Effector memory CD4-positive, alpha-beta T cell (primary cell): ENCODE measurements around the gene CTF1.
A peak's percentile ranks its signal among the peaks of the same experiment; 100 is the strongest.

ENCODE experiments used
- DNase-seq, 3 donors: peaks; one replicate each; pipeline ENCODE4 v3.0.0-alpha.2; 2020
- H3K27ac ChIP-seq: 2 replicates; pipeline ENCODE4 v1.7.0; 2013; ENCODE audit warnings: mild to moderate bottlenecking, low read length, moderate library complexity; ENCODE audit not compliant: insufficient read depth, poor library complexity, severe bottlenecking
- H3K27me3 ChIP-seq: replicated peaks from 2 replicates; pipeline ENCODE4 v1.7.0; 2013; ENCODE audit warnings: mild to moderate bottlenecking, low read length; ENCODE audit not compliant: insufficient read depth, control insufficient read depth, poor library complexity, severe bottlenecking
- H3K36me3 ChIP-seq: 2 replicates; pipeline ENCODE4 v1.7.0; 2013; ENCODE audit warnings: mild to moderate bottlenecking, low read length, moderate library complexity; ENCODE audit not compliant: control insufficient read depth, insufficient read depth
- H3K4me1 ChIP-seq: 2 replicates; pipeline ENCODE4 v1.7.0; 2013; ENCODE audit warnings: low read length, mild to moderate bottlenecking; ENCODE audit not compliant: control insufficient read depth, insufficient read depth, poor library complexity, severe bottlenecking
- H3K4me3 ChIP-seq: 2 replicates; pipeline ENCODE4 v1.7.0; 2013; ENCODE audit warnings: low read length, low read depth, mild to moderate bottlenecking; ENCODE audit not compliant: insufficient read depth, poor library complexity, severe bottlenecking
- H3K9me3 ChIP-seq: 2 replicates; pipeline ENCODE4 v1.7.0; 2013; ENCODE audit warnings: mild to moderate bottlenecking, low read length, moderate library complexity; ENCODE audit not compliant: control insufficient read depth

Gene CTF1

GRCh38 chr16:30895627-30896260 is 670 bp upstream of the CTF1 start:
- no peak for DNase-seq
- Histone ChIP-seq H3K4me1 (peaks cover 19% of the 10 kb centered on the region), H3K27me3 (no peaks in the 10 kb centered on the region), H3K36me3 (peaks cover 3% of the 10 kb centered on the region), H3K4me3 (no peak overlapping the region), H3K27ac (no peak overlapping the region), H3K9me3 (no peaks in the 10 kb centered on the region)

DNA sequence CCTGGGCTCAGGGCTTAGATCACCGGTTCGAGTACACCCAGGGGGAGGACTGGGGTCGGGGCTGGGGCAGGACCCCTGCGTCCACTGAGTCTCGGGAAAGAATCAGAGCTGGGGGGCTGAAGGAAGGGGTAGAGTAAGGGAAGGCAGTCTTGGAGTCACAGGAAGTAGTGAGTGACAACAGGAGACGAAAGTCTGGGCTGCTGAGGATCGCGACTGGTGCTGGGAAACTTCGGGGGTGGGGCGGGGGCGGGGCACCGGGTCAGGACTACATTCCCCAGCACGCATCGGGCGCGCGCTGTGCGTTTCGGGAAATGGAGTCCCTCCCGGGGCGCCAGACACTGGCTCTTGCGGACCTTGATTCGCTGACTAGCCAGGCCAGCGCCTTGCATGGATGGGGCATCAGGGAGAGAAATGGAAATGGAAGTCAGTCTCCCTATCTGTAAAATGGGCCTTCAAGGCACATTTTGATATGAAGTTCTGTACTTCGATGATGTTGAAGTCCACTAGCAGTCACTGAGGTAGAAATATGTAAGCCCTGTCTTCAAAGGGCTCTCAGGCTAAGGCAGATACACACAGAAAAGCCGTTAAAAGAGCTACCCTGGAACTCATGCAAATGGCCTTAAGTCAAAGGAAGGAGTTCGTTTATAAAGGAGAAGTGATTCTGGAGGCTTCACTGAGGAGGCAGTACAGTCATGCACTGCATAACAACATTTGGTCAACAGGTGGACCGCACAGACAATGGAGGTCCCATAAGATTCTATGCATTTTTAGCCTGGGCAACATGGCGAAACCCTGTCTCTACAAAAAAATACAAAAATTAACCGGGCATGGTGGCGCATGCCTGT is 697 bp downstream of the CTF1 start:
- Histone ChIP-seq H3K4me3 (no peak overlapping the region), H3K9me3 (no peaks in the 10 kb centered on the region), H3K27ac (peak overlapping the region; percentile 54), H3K36me3 (no peaks in the 10 kb centered on the region), H3K27me3 (no peaks in the 10 kb centered on the region), H3K4me1 (peaks cover 22% of the 10 kb centered on the region)
- peak; percentile 64 to 72 (median 64) for DNase-seq

- Histone ChIP-seq H3K9me3 (no peaks in the 10 kb centered on the region), H3K27ac (no peak overlapping the region), H3K36me3 (no peaks in the 10 kb centered on the region), H3K4me3 (no peak overlapping the region), H3K4me1 (peaks cover 25% of the 10 kb centered on the region), H3K27me3 (no peaks in the 10 kb centered on the region)
- no peak for DNase-seq
Measured at GRCh38 chr16:30899794-30900193, 3.4 kb downstream of the CTF1 start.

DNA sequence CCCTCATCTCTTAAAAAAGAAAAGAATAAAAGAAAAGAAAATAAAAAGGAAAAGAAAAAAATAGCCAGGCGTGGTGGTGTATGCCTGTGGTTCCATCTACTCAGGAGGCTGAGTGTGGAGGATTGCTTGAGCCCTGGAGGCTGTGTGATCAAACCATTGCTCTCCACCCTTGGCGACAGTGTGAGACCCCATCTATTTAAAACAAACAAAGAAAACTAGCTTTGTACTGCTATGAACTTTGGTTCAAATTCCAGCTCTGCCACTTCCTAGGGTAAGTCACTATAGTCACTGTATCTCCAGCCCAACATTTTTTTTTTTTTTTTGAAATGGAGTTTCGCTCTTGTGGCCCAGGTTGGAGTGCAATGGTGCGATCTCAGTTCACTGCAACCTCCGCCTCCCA is 4.2 kb downstream of the CTF1 start:
- peaks cover 25% of the 10 kb centered on the region for H3K4me1 ChIP-seq
- H3K4me3 ChIP-seq = no peak overlapping the region
- no peak for DNase-seq

GRCh38 chr16:30901201-30902028 is 5.0 kb downstream of the CTF1 start:
- H3K4me3 ChIP-seq = peak overlapping the region; percentile 34
- no peak overlapping the region for H3K27ac ChIP-seq
- DNase-seq = no peak
- no peaks in the 10 kb centered on the region for H3K27me3 ChIP-seq
- H3K4me1 ChIP-seq = peaks cover 25% of the 10 kb centered on the region
- H3K36me3 ChIP-seq = no peaks in the 10 kb centered on the region
- H3K9me3 ChIP-seq = no peaks in the 10 kb centered on the region

More for the DNA sequence above, 4.2 kb downstream of the CTF1 start:
- Histone ChIP-seq H3K27me3 (no peaks in the 10 kb centered on the region), H3K27ac (no peak overlapping the region), H3K9me3 (no peaks in the 10 kb centered on the region), H3K36me3 (no peaks in the 10 kb centered on the region)

DNA sequence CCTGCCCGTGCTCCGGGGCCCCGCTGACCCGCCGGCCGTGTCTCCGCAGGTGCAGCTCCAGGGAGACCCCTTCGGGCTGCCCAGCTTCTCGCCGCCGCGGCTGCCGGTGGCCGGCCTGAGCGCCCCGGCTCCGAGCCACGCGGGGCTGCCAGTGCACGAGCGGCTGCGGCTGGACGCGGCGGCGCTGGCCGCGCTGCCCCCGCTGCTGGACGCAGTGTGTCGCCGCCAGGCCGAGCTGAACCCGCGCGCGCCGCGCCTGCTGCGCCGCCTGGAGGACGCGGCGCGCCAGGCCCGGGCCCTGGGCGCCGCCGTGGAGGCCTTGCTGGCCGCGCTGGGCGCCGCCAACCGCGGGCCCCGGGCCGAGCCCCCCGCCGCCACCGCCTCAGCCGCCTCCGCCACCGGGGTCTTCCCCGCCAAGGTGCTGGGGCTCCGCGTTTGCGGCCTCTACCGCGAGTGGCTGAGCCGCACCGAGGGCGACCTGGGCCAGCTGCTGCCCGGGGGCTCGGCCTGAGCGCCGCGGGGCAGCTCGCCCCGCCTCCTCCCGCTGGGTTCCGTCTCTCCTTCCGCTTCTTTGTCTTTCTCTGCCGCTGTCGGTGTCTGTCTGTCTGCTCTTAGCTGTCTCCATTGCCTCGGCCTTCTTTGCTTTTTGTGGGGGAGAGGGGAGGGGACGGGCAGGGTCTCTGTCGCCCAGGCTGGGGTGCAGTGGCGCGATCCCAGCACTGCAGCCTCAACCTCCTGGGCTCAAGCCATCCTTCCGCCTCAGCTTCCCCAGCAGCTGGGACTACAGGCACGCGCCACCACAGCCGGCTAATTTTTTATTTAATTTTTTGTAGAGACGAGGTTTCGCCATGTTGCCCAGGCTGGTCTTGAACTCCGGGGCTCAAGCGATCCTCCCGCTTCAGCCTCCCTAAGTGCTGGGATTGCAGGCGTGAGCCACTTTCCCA is 5.9 kb downstream of the CTF1 start:
- H3K27me3 ChIP-seq = no peaks in the 10 kb centered on the region
- no peaks in the 10 kb centered on the region for H3K9me3 ChIP-seq
- peak; percentile 19 to 38 (median 25) for DNase-seq
- H3K27ac ChIP-seq = peak overlapping the region; percentile 69
- H3K4me1 ChIP-seq = peaks cover 22% of the 10 kb centered on the region
- H3K4me3 ChIP-seq = peak overlapping the region; percentile 59
- H3K36me3 ChIP-seq = no peaks in the 10 kb centered on the region

DNA sequence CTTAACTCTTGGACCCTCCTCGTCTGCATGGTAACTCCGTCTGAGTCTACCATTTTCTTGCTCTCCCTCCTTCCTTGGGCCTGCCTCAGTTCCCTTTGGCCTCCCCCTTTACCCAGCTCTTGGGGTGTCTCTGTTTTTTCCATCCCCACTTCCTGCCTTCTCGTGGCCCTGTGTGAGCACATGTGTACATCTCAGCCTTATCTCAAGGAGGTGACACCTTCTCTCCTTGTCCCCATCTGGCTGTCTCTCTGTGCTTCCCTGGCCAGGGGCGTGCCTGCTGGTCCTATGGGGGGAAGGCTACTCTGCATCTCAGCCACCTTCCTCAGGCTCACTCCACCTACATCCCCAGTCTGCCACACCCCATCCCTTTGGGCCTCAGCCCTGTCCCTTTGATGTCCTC is 6.6 kb downstream of the CTF1 start:
- DNase-seq = no peak
- H3K4me3 ChIP-seq = peak overlapping the region; percentile 59
- H3K9me3 ChIP-seq = no peaks in the 10 kb centered on the region
- H3K4me1 ChIP-seq = peaks cover 26% of the 10 kb centered on the region
- H3K36me3 ChIP-seq = no peaks in the 10 kb centered on the region
- H3K27me3 ChIP-seq = no peaks in the 10 kb centered on the region
- H3K27ac ChIP-seq = peak overlapping the region; percentile 69

DNA sequence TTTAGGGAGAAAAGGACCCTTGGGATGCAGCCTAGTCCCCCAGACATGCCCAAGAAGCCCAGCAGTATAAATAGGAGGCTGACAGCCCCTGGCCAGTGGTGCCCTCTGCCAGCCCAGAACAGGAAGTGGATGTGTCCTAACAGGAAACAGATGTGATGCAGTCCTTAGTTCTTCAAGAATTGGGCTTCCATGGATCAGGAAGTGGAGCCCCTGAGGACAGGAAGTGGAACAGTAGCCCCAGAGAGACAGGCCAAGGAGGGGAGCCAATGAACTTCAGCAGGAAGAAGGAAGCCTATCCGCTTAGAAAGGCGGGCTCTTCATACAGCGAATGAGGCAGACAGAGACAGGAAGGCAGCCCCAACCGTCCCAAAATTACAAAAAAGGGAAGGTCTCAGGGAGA is 7.2 kb downstream of the CTF1 start:
- DNase-seq = no peak
- no peaks in the 10 kb centered on the region for H3K27me3 ChIP-seq
- peak overlapping the region; percentile 3 for H3K27ac ChIP-seq

GRCh38 chr16:30904114-30904780 is 7.8 kb downstream of the CTF1 start:
- Histone ChIP-seq H3K9me3 (no peaks in the 10 kb centered on the region), H3K4me1 (peaks cover 27% of the 10 kb centered on the region), H3K4me3 (no peak overlapping the region), H3K27me3 (no peaks in the 10 kb centered on the region), H3K36me3 (no peaks in the 10 kb centered on the region), H3K27ac (no peak overlapping the region)
- no peak for DNase-seq

More for the DNA sequence above, 7.2 kb downstream of the CTF1 start:
- H3K36me3 ChIP-seq = no peaks in the 10 kb centered on the region
- no peak overlapping the region for H3K4me3 ChIP-seq
- no peaks in the 10 kb centered on the region for H3K9me3 ChIP-seq
- H3K4me1 ChIP-seq = peaks cover 27% of the 10 kb centered on the region
